ENCODE results near the gene ADAP2. TPM values are rescaled to one million over a fixed set of nuclear protein-coding genes. Genes with fewer than 3 reads are reported as not detected.
"Not testable (repeated sequence)": the region's sequence is repeated elsewhere in the genome, so short reads cannot be mapped to it uniquely, and the experiment has no call there.

ADAP2 gene
- total RNA-seq, 1 donor: 0.72 TPM

DNA sequence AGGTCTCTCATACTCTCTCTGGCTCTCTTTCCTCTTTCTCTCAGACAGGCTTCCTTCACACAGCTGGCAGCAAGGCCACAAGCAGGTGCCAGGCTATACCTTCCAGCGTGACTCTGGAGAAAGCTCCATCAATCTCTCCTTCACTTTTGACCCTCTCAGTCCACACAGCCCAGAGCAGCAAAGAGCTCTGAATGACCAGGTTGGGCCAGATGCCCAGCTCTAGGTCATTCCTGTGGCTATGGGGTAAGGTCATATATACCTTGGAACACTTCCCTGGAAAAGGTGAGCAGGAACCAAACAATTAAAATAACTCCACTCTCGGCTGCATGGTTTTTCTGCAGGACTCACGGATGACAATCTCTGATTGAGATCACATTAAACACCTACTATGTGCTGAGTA lies 8.8 kb downstream of the ADAP2 start:
- H3K27ac ChIP-seq (ENCODE audit: low read depth, low read length): no peak overlapping the region
- no peaks in the 10 kb centered on the region for H3K4me1 ChIP-seq (ENCODE audit: insufficient read depth, low read length)
- no peaks in the 10 kb centered on the region for H3K27me3 ChIP-seq (ENCODE audit: insufficient read depth, low read length)
- H3K9me3 ChIP-seq (ENCODE audit: low read depth, low read length): no peaks in the 10 kb centered on the region
- H2AFZ ChIP-seq (ENCODE audit: low read length): no peak overlapping the region
- H4K20me1 ChIP-seq (ENCODE audit: insufficient read depth, low read length): no peaks in the 10 kb centered on the region
- TF ChIP-seq, protein P1, sequence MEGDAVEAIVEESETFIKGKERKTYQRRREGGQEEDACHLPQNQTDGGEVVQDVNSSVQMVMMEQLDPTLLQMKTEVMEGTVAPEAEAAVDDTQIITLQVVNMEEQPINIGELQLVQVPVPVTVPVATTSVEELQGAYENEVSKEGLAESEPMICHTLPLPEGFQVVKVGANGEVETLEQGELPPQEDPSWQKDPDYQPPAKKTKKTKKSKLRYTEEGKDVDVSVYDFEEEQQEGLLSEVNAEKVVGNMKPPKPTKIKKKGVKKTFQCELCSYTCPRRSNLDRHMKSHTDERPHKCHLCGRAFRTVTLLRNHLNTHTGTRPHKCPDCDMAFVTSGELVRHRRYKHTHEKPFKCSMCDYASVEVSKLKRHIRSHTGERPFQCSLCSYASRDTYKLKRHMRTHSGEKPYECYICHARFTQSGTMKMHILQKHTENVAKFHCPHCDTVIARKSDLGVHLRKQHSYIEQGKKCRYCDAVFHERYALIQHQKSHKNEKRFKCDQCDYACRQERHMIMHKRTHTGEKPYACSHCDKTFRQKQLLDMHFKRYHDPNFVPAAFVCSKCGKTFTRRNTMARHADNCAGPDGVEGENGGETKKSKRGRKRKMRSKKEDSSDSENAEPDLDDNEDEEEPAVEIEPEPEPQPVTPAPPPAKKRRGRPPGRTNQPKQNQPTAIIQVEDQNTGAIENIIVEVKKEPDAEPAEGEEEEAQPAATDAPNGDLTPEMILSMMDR (IDR thresholded peaks at IDR 0.05; ENCODE audit: extremely low read depth, low read depth, low read length): no peak
- H3K36me3 ChIP-seq (ENCODE audit: insufficient read depth, low read length): no peaks in the 10 kb centered on the region
- no peak overlapping the region for H3K4me2 ChIP-seq (ENCODE audit: insufficient read depth, low read length)
- no peak overlapping the region for H3K4me3 ChIP-seq (ENCODE audit: insufficient read depth, low read length)
- H3K79me2 ChIP-seq (ENCODE audit: insufficient read depth, low read length): no peaks in the 10 kb centered on the region
- no peak for DNase-seq (ENCODE audit: insufficient read length, low spot score, missing footprints)

DNA sequence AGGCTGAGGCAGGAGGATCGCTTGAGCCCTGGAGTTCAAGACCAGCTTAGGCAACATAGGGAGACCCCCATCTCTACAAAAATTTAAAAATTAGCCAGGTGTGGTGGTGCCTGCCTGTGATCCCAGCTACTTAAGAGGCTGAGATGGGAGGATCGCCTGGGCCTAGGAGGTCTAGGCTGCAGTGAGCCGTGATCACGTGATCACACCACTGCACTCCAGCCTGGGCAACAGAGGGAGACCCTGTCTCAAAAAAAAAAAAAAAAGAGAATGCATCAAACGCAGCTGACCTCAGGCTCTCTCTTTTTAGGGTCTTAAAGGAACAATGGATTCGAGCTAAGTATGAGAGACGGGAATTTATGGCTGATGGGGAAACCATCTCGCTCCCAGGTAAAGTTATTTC lies 9.8 kb downstream of the ADAP2 start:
- not testable (repeated sequence) for H3K9me3 ChIP-seq (ENCODE audit: low read depth, low read length); H2AFZ ChIP-seq (ENCODE audit: low read length); H4K20me1 ChIP-seq (ENCODE audit: insufficient read depth, low read length); H3K4me3 ChIP-seq (ENCODE audit: insufficient read depth, low read length); DNase-seq (ENCODE audit: insufficient read length, low spot score, missing footprints); H3K27ac ChIP-seq (ENCODE audit: low read depth, low read length); H3K79me2 ChIP-seq (ENCODE audit: insufficient read depth, low read length); H3K4me2 ChIP-seq (ENCODE audit: insufficient read depth, low read length); H3K36me3 ChIP-seq (ENCODE audit: insufficient read depth, low read length); H3K27me3 ChIP-seq (ENCODE audit: insufficient read depth, low read length); H3K4me1 ChIP-seq (ENCODE audit: insufficient read depth, low read length)

DNA sequence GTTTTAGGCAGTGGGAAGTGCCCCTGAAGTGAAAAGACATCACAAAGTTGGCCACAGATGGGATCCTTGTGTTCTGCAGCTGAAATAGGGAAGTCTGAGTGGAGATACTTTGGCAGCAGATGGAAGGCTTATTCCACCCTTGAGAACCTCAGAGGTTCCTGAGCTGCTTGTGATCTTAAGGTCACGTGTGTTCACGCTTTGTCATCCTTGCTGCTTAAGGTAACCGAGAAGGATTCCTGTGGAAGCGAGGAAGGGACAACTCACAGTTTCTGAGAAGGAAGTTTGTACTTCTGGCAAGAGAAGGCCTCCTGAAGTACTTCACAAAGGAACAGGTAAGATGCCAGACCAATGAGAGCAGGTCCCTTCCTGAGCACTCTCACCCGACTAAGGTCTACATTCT lies 12.2 kb downstream of the ADAP2 start:
- no peaks in the 10 kb centered on the region for H3K36me3 ChIP-seq (ENCODE audit: insufficient read depth, low read length)
- H3K4me3 ChIP-seq (ENCODE audit: insufficient read depth, low read length): no peak overlapping the region
- H3K4me1 ChIP-seq (ENCODE audit: insufficient read depth, low read length): no peaks in the 10 kb centered on the region
- no peaks in the 10 kb centered on the region for H3K79me2 ChIP-seq (ENCODE audit: insufficient read depth, low read length)
- no peaks in the 10 kb centered on the region for H3K27me3 ChIP-seq (ENCODE audit: insufficient read depth, low read length)
- TF ChIP-seq, protein P1 (IDR thresholded peaks at IDR 0.05; ENCODE audit: extremely low read depth, low read depth, low read length): no peak
- DNase-seq (ENCODE audit: insufficient read length, low spot score, missing footprints): no peak
- no peaks in the 10 kb centered on the region for H3K9me3 ChIP-seq (ENCODE audit: low read depth, low read length)
- H3K4me2 ChIP-seq (ENCODE audit: insufficient read depth, low read length): no peak overlapping the region
- no peak overlapping the region for H2AFZ ChIP-seq (ENCODE audit: low read length)
- H4K20me1 ChIP-seq (ENCODE audit: insufficient read depth, low read length): no peaks in the 10 kb centered on the region
- H3K27ac ChIP-seq (ENCODE audit: low read depth, low read length): no peak overlapping the region

DNA sequence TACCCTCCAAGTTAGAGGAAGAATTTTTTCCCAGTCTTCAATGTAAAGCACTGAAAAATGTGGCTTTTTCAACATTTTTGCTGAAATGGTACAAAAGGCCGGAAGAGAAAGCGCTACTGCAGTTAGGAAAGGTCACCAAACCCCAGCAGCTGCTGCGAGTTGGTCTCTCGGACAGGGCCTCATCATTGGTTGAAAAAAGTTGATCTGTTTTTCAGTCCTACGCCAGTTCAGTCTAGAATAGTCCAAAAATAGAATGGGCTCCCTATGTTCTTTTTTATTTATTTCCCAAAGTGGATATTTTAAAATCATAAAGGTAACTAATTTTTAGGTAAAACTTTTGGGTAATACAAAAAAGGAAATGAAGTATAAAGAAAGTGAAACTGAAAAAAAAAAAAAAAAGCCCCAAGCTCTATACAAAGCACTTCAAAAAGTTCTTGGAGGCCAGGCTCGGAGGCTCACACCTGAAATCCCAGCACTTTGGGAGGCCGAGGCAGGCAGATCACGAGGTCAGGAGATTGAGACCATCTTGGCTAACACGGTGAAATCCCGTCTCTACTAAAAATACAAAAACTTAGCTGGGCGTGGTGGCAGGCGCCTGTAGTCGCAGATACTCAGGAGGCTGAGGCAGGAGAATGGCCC lies 17.4 kb downstream of the ADAP2 start:
- no peaks in the 10 kb centered on the region for H3K36me3 ChIP-seq (ENCODE audit: insufficient read depth, low read length)
- H3K27ac ChIP-seq (ENCODE audit: low read depth, low read length): no peak overlapping the region
- no peak overlapping the region for H3K4me2 ChIP-seq (ENCODE audit: insufficient read depth, low read length)
- H3K27me3 ChIP-seq (ENCODE audit: insufficient read depth, low read length): peaks cover 3% of the 10 kb centered on the region
- no peaks in the 10 kb centered on the region for H3K4me1 ChIP-seq (ENCODE audit: insufficient read depth, low read length)
- no peak overlapping the region for H2AFZ ChIP-seq (ENCODE audit: low read length)
- DNase-seq (ENCODE audit: insufficient read length, low spot score, missing footprints): no peak
- no peaks in the 10 kb centered on the region for H3K9me3 ChIP-seq (ENCODE audit: low read depth, low read length)
- TF ChIP-seq, protein P1 (IDR thresholded peaks at IDR 0.05; ENCODE audit: extremely low read depth, low read depth, low read length): no peak
- H4K20me1 ChIP-seq (ENCODE audit: insufficient read depth, low read length): no peaks in the 10 kb centered on the region
- no peak overlapping the region for H3K4me3 ChIP-seq (ENCODE audit: insufficient read depth, low read length)
- H3K79me2 ChIP-seq (ENCODE audit: insufficient read depth, low read length): no peaks in the 10 kb centered on the region
